GM10266 (cell line): ENCODE data around the gene IRF7.

Experiments
- DNase-seq: peaks from one replicate; pipeline ENCODE4 v3.0.0; 2012; ENCODE audit errors: extremely low spot score
- TF ChIP-seq, protein P1 (sequence below): IDR thresholded peaks from 2 replicates; pipeline ENCODE4 v1.5.1; 2012; ENCODE audit warnings: mild to moderate bottlenecking, low read depth; ENCODE audit not compliant: control insufficient read depth, insufficient read depth; ENCODE audit errors: missing control alignments

IRF7 gene

GRCh38 chr11:563812-564578 lies 51.8 kb downstream of the IRF7 start:
- TF ChIP-seq, protein P1, sequence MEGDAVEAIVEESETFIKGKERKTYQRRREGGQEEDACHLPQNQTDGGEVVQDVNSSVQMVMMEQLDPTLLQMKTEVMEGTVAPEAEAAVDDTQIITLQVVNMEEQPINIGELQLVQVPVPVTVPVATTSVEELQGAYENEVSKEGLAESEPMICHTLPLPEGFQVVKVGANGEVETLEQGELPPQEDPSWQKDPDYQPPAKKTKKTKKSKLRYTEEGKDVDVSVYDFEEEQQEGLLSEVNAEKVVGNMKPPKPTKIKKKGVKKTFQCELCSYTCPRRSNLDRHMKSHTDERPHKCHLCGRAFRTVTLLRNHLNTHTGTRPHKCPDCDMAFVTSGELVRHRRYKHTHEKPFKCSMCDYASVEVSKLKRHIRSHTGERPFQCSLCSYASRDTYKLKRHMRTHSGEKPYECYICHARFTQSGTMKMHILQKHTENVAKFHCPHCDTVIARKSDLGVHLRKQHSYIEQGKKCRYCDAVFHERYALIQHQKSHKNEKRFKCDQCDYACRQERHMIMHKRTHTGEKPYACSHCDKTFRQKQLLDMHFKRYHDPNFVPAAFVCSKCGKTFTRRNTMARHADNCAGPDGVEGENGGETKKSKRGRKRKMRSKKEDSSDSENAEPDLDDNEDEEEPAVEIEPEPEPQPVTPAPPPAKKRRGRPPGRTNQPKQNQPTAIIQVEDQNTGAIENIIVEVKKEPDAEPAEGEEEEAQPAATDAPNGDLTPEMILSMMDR, result no peak
- DNase-seq, result no peak

GRCh38 chr11:563066-563811 lies 52.5 kb downstream of the IRF7 start:
- TF ChIP-seq, protein P1, result no peak

More at GRCh38 chr11:563066-563811, 52.5 kb downstream of the IRF7 start:
- no peak for DNase-seq
